HepG2 (cell line): ENCODE data around the gene ZNF618. TPM values are rescaled to one million over a fixed set of nuclear protein-coding genes. Genes with fewer than 3 reads are reported as not detected.

ENCODE experiments used
- KAT8 ChIP-seq: IDR thresholded peaks from 2 replicates; pipeline ENCODE4 v1.6.1; 2016; ENCODE audit warnings: missing genetic modification reagents, missing compliant biosample characterization
- KDM4B ChIP-seq: sonication (generic); formaldehyde crosslinking; IDR thresholded peaks from 2 replicates; pipeline ENCODE4 v1.4.0; 2020; ENCODE audit warnings: missing genetic modification reagents
- KLF15 ChIP-seq: sonication (generic); formaldehyde crosslinking; IDR thresholded peaks from 2 replicates; pipeline ENCODE4 v1.8.1; 2023; ENCODE audit warnings: borderline replicate concordance, mild to moderate bottlenecking, inconsistent platforms, missing genetic modification reagents, mixed read lengths
- KLF16 ChIP-seq, 2 experiments: sonication (generic) in 1 of 2; formaldehyde crosslinking in 1 of 2; IDR thresholded peaks; 2 replicates each; pipeline versions ENCODE4 v1.6.1 to v1.8.0; 2016 to 2023; ENCODE audit warnings: missing genetic modification reagents in 2 of 2, missing compliant biosample characterization in 1 of 2
- MAFK ChIP-seq, 2 experiments: IDR thresholded peaks in 1 of 2; conservative IDR thresholded peaks in 1 of 2; 2 replicates each; pipeline ENCODE4 v1.6.1; 2011; ENCODE audit warnings: improper control_type of control experiment in 2 of 2, low read length in 2 of 2
- MLLT10 ChIP-seq: sonication (generic); formaldehyde crosslinking; IDR thresholded peaks from 2 replicates; pipeline ENCODE4 v1.4.0; 2020; ENCODE audit warnings: missing genetic modification reagents
- PRPF4 ChIP-seq: fragments of 200-400 bp; formaldehyde crosslinking; IDR thresholded peaks from 2 replicates; pipeline ENCODE4 v1.6.1; 2016; ENCODE audit warnings: low read length, low read depth; ENCODE audit not compliant: poor library complexity, severe bottlenecking
- SOX5 ChIP-seq: IDR thresholded peaks from 2 replicates; pipeline ENCODE4 v1.6.1; 2016; ENCODE audit warnings: borderline replicate concordance
- SP4 ChIP-seq: sonication (generic); formaldehyde crosslinking; IDR thresholded peaks from 2 replicates; pipeline ENCODE4 v1.8.1; 2023; ENCODE audit warnings: mild to moderate bottlenecking, missing genetic modification reagents
- XRCC5 ChIP-seq: fragments of 200-400 bp; formaldehyde crosslinking; optimal IDR thresholded peaks from 2 replicates; pipeline ENCODE3; 2017; ENCODE audit warnings: mild to moderate bottlenecking, low read length
- ZBTB3 ChIP-seq: sonication (generic); formaldehyde crosslinking; IDR thresholded peaks from 2 replicates; pipeline ENCODE4 v1.4.0; 2020; ENCODE audit warnings: low read depth, mild to moderate bottlenecking, moderate library complexity, missing genetic modification reagents, borderline replicate concordance
- ZNF10 ChIP-seq: sonication (generic); formaldehyde crosslinking; IDR thresholded peaks from 2 replicates; pipeline ENCODE4 v1.4.0; 2020; ENCODE audit warnings: mild to moderate bottlenecking, low read depth, missing genetic modification reagents, borderline replicate concordance
- ZNF337 ChIP-seq: sonication (generic); formaldehyde crosslinking; IDR thresholded peaks from 2 replicates; pipeline ENCODE4 v1.5.1; 2020; ENCODE audit warnings: missing genetic modification reagents, low read depth, mild to moderate bottlenecking, borderline replicate concordance
- ZNF530 ChIP-seq: sonication (generic); formaldehyde crosslinking; IDR thresholded peaks from 2 replicates; pipeline ENCODE4 v1.5.0; 2020; ENCODE audit warnings: low read depth, mild to moderate bottlenecking, missing genetic modification reagents
- ZSCAN21 ChIP-seq: sonication (generic); formaldehyde crosslinking; IDR thresholded peaks from 2 replicates; pipeline ENCODE4 v1.8.0; 2022; ENCODE audit warnings: mild to moderate bottlenecking, missing genetic modification reagents, moderate library complexity, borderline replicate concordance
- ZSCAN9 ChIP-seq: IDR thresholded peaks from 2 replicates; pipeline ENCODE4 v1.6.1; 2016; ENCODE audit warnings: borderline replicate concordance
- polyA plus RNA-seq, 8 experiments: library from polyadenylated mRNA; depleted of rRNA in 3 of 8; stranded (reverse) in 7 of 8; unstranded in 1 of 8; fragments of >200 nt; fragmentation: Illumina TruSeq in 4 of 8; extraction: Trizol in 4 of 8; gene quantifications; 2 replicates each; pipeline versions ENCODE4 v1.2.1 to v1.2.3, GENCODE V29; 2011 to 2016; ENCODE audit warnings: low read depth in 4 of 8, missing spikeins in 1 of 8, mixed read lengths in 1 of 8; ENCODE audit not compliant: insufficient read depth in 1 of 8
- total RNA-seq, 5 experiments: library from RNA; depleted of rRNA; stranded (reverse); fragments of >200 nt; fragmentation: Illumina TruSeq; extraction: Trizol; gene quantifications; 2 replicates each; pipeline ENCODE4 v1.2.3, GENCODE V29; 2016; ENCODE audit warnings: low read depth in 1 of 5
- TF ChIP-seq, protein P1 (sequence below): sonication (generic); formaldehyde crosslinking; IDR thresholded peaks from 2 replicates; pipeline ENCODE4 v1.4.0; 2020; ENCODE audit warnings: mild to moderate bottlenecking, missing genetic modification reagents
- TF ChIP-seq, protein P2 (sequence below): sonication (generic); formaldehyde crosslinking; IDR thresholded peaks from 2 replicates; pipeline ENCODE4 v1.8.1; 2022; ENCODE audit warnings: low read depth, mild to moderate bottlenecking, missing genetic modification reagents
- TF ChIP-seq, protein P3 (sequence below): sonication (generic); formaldehyde crosslinking; IDR thresholded peaks from 2 replicates; pipeline ENCODE4 v1.4.0; 2020; ENCODE audit warnings: mild to moderate bottlenecking, missing genetic modification reagents, borderline replicate concordance
- TF ChIP-seq, protein P4 (sequence below): sonication (generic); formaldehyde crosslinking; IDR thresholded peaks from 2 replicates; pipeline ENCODE4 v1.4.0; 2020; ENCODE audit warnings: missing genetic modification reagents
- TF ChIP-seq, protein P5 (sequence below): sonication (generic); formaldehyde crosslinking; IDR thresholded peaks from 2 replicates; pipeline ENCODE4 v1.8.1; 2023; ENCODE audit warnings: mild to moderate bottlenecking, inconsistent platforms, moderate library complexity, missing genetic modification reagents, borderline replicate concordance

Gene ZNF618
- total and polyA plus RNA-seq, 2 of the 13 experiments (the other 11 are each of a cell fraction or from before 2014, with no cell fraction given), result 0.07 TPM

DNA sequence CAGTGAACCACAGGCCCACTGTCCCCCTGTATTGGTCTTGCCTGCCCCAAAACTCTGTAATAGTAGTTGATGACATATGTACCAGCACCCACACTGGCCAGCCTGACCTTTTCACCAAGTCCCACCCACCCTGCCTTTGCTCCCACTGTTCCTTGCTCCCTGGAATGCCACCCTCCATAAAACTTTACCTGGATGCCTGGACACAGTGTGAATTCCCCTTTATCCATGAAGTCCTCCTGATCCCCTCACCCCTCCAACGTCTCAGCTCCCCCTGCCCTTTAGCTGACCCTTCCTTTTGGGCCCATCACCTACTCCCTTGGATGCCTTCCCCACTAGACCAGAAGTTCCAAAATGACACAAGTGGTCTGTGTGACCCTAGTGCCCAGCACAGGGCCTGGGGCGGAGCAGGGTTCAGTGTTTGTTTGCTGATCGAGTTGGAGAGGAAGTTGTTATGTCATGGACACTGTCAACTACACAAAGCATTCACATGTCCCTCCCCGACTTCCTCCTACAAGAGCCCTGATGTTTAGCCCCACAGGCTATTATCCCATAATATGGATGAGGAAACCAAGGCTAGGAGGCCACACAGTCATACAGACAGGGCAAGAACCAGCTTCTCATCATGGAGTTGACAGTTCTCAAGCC, 185.8 kb downstream of the ZNF618 start (continued):
- TF ChIP-seq, protein P1, sequence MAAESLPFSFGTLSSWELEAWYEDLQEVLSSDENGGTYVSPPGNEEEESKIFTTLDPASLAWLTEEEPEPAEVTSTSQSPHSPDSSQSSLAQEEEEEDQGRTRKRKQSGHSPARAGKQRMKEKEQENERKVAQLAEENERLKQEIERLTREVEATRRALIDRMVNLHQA, result no peak
- no peak for TF ChIP-seq ZNF10
- TF ChIP-seq ZSCAN21 (CRISPR knock-in tag), result peak; percentile 53; the same call in 1 of the 2 replicates
- no peak for TF ChIP-seq KAT8 (CRISPR knock-in tag)
- TF ChIP-seq KLF15 (CRISPR knock-in tag), result no peak
- TF ChIP-seq ZNF337, result no peak
- peak; percentile 10; the same call in 1 of the 2 replicates for TF ChIP-seq SP4 (CRISPR knock-in tag)
- TF ChIP-seq, protein P2, sequence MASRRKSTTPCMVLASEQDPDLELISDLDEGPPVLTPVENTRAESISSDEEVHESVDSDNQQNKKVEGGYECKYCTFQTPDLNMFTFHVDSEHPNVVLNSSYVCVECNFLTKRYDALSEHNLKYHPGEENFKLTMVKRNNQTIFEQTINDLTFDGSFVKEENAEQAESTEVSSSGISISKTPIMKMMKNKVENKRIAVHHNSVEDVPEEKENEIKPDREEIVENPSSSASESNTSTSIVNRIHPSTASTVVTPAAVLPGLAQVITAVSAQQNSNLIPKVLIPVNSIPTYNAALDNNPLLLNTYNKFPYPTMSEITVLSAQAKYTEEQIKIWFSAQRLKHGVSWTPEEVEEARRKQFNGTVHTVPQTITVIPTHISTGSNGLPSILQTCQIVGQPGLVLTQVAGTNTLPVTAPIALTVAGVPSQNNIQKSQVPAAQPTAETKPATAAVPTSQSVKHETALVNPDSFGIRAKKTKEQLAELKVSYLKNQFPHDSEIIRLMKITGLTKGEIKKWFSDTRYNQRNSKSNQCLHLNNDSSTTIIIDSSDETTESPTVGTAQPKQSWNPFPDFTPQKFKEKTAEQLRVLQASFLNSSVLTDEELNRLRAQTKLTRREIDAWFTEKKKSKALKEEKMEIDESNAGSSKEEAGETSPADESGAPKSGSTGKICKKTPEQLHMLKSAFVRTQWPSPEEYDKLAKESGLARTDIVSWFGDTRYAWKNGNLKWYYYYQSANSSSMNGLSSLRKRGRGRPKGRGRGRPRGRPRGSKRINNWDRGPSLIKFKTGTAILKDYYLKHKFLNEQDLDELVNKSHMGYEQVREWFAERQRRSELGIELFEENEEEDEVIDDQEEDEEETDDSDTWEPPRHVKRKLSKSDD (CRISPR knock-in tag), result no peak
- no peak for TF ChIP-seq XRCC5
- 0 out of 4 replicates have a peak, but pooled peaks of 1 of the 2 experiments have one; percentile 30 for TF ChIP-seq KLF16 (CRISPR knock-in tag; IDR thresholded peaks at IDR 0.05)
- TF ChIP-seq, protein P3, sequence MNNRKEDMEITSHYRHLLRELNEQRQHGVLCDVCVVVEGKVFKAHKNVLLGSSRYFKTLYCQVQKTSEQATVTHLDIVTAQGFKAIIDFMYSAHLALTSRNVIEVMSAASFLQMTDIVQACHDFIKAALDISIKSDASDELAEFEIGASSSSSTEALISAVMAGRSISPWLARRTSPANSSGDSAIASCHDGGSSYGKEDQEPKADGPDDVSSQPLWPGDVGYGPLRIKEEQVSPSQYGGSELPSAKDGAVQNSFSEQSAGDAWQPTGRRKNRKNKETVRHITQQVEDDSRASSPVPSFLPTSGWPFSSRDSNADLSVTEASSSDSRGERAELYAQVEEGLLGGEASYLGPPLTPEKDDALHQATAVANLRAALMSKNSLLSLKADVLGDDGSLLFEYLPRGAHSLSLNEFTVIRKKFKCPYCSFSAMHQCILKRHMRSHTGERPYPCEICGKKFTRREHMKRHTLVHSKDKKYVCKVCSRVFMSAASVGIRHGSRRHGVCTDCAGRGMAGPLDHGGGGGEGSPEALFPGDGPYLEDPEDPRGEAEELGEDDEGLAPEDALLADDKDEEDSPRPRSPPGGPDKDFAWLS (CRISPR knock-in tag), result no peak
- no peak for TF ChIP-seq MLLT10 (CRISPR knock-in tag)
- TF ChIP-seq ZBTB3, result no peak
- TF ChIP-seq ZNF530 (CRISPR knock-in tag), result no peak
- TF ChIP-seq PRPF4, result no peak
- TF ChIP-seq ZSCAN9 (CRISPR knock-in tag), result no peak
- TF ChIP-seq, protein P4, sequence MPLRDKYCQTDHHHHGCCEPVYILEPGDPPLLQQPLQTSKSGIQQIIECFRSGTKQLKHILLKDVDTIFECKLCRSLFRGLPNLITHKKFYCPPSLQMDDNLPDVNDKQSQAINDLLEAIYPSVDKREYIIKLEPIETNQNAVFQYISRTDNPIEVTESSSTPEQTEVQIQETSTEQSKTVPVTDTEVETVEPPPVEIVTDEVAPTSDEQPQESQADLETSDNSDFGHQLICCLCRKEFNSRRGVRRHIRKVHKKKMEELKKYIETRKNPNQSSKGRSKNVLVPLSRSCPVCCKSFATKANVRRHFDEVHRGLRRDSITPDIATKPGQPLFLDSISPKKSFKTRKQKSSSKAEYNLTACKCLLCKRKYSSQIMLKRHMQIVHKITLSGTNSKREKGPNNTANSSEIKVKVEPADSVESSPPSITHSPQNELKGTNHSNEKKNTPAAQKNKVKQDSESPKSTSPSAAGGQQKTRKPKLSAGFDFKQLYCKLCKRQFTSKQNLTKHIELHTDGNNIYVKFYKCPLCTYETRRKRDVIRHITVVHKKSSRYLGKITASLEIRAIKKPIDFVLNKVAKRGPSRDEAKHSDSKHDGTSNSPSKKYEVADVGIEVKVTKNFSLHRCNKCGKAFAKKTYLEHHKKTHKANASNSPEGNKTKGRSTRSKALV (CRISPR knock-in tag), result no peak
- TF ChIP-seq MAFK (conservative IDR thresholded peaks at IDR 0.05 in 1 of 2, IDR thresholded peaks at IDR 0.05 in 1 of 2; ENCODE audit: low read length in 2 of 2), result no peak
- no peak for TF ChIP-seq KDM4B
- peak; percentile 65 for TF ChIP-seq SOX5 (CRISPR knock-in tag)
- TF ChIP-seq, protein P5, sequence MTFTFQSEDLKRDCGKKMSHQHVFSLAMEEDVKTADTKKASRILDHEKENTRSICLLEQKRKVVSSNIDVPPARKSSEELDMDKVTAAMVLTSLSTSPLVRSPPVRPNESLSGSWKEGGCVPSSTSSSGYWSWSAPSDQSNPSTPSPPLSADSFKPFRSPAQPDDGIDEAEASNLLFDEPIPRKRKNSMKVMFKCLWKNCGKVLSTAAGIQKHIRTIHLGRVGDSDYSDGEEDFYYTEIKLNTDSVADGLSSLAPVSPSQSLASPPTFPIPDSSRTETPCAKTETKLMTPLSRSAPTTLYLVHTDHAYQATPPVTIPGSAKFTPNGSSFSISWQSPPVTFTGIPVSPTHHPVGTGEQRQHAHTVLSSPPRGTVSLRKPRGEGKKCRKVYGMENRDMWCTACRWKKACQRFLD (CRISPR knock-in tag), result no peak
